ENCODE data around the gene CACNG4.

DNA sequence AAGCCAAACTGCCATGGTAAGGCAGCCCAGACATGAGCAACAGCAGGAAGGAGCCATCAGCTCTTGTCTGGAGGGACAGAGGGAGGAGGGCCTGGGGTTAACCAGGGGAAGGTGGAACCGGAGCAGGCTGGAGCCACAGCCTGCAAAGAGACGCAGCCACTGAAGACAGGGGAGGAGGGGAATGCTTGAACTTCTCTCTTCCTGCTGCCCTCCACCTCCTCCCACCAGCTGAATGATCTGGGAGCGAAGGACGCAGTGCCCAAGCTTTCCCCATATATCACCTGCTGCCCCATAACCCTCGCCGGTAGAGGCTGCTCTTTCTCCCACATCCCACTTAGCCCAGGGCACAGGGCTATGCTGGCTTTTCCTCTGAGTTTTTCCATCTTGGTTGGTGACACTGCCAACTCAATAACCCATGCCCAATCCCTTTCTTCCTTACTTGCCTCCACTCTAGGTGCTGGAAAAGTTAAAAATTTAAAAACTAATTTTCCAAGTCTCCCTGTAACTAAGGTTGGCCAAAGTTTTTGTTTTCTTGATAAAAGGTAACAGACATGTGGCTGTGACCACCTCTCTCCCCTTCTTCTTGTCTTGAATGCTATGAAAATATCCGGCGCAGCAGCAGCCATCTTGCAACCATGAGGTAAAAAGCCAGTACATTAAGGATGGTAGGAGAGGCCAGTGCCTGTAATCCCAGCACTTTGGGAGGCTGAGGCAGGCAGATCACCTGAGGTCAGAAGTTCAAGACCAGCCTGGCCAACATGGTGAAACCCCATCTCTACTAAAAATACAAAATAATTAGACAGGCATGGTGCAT is 21.8 kb upstream of the CACNG4 start:
- TF ChIP-seq, protein P1, sequence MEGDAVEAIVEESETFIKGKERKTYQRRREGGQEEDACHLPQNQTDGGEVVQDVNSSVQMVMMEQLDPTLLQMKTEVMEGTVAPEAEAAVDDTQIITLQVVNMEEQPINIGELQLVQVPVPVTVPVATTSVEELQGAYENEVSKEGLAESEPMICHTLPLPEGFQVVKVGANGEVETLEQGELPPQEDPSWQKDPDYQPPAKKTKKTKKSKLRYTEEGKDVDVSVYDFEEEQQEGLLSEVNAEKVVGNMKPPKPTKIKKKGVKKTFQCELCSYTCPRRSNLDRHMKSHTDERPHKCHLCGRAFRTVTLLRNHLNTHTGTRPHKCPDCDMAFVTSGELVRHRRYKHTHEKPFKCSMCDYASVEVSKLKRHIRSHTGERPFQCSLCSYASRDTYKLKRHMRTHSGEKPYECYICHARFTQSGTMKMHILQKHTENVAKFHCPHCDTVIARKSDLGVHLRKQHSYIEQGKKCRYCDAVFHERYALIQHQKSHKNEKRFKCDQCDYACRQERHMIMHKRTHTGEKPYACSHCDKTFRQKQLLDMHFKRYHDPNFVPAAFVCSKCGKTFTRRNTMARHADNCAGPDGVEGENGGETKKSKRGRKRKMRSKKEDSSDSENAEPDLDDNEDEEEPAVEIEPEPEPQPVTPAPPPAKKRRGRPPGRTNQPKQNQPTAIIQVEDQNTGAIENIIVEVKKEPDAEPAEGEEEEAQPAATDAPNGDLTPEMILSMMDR (IDR thresholded peaks at IDR 0.05): no peak
- TF ChIP-seq POLR2A (IDR thresholded peaks at IDR 0.05): no peak
